Pericardium fibroblast (primary cell): ENCODE measurements around the gene RAB40A. TPM values are rescaled to one million over a fixed set of nuclear protein-coding genes. Genes with fewer than 3 reads are reported as not detected.

Experiments
- total RNA-seq: library from RNA; depleted of rRNA; stranded (reverse); fragments of >200 nt; gene quantifications from 2 replicates; pipeline ENCODE4 v1.2.3, GENCODE V29; 2015

RAB40A gene
- total RNA-seq = 0.17 and 0.58 TPM in 2 replicates

GRCh38 chrX:103519389-103519788 lies at the start of gene RAB40A:
RAB40A (minus strand) TSS chrX:103519489; CDS start chrX:103500756, 18,733 bp downstream.

Other genes with a start within 250 kb of the RAB40A start
- gene TCEAL5, start 242.7 kb downstream of the RAB40A start, total RNA-seq = not detected in 2 replicates
- gene BEX2, start 208.5 kb downstream of the RAB40A start, total RNA-seq = 1.5 and 3.2 TPM in 2 replicates
- 10.0 and 28.6 TPM in 2 replicates for gene TCEAL7, start 189.2 kb downstream of the RAB40A start, total RNA-seq
- 152 and 188 TPM in 2 replicates for gene TCEAL9, start 163.0 kb downstream of the RAB40A start, total RNA-seq
- gene BEX3, start 143.0 kb downstream of the RAB40A start, total RNA-seq = 267 and 290 TPM in 2 replicates
- gene TCEAL4, start 66.0 kb upstream of the RAB40A start, total RNA-seq = 119 and 253 TPM in 2 replicates
- gene TCEAL3, start 88.5 kb upstream of the RAB40A start, total RNA-seq = 38.0 and 98.5 TPM in 2 replicates
- 42.2 and 76.0 TPM in 2 replicates for gene TCEAL1, start 109.5 kb upstream of the RAB40A start, total RNA-seq
- gene MORF4L2, start 167.2 kb upstream of the RAB40A start, total RNA-seq = 390 and 792 TPM in 2 replicates
- not detected in 2 replicates for gene TMEM31, start 191.4 kb upstream of the RAB40A start, total RNA-seq